Parathyroid adenoma (tissue), 2 donors: ENCODE results near the gene TTC28.

Experiments
- H2AFZ ChIP-seq: fragments of 300-600 bp; sonication (generic); one replicate; pipeline ENCODE4 v1.7.0; 2017; ENCODE audit warnings: antibody characterized with exemption, mild to moderate bottlenecking
- H3K27ac ChIP-seq: fragments of 300-600 bp; sonication (generic); one replicate; pipeline ENCODE4 v1.7.0; 2017
- H3K27me3 ChIP-seq: fragments of 300-600 bp; sonication (generic); one replicate; pipeline ENCODE4 v1.7.0; 2017; ENCODE audit warnings: low read length; ENCODE audit not compliant: control insufficient read depth, insufficient read depth
- H3K36me3 ChIP-seq: fragments of 300-600 bp; sonication (generic); one replicate; pipeline ENCODE4 v1.7.0; 2017; ENCODE audit warnings: low read length; ENCODE audit not compliant: control insufficient read depth, insufficient read depth
- H3K4me1 ChIP-seq: fragments of 300-600 bp; sonication (generic); one replicate; pipeline ENCODE4 v1.7.0; 2017; ENCODE audit warnings: control low read depth
- H3K4me2 ChIP-seq: fragments of 300-600 bp; sonication (generic); one replicate; pipeline ENCODE4 v1.7.0; 2017; ENCODE audit warnings: low read length
- H3K4me3 ChIP-seq: fragments of 300-600 bp; sonication (generic); one replicate; pipeline ENCODE4 v1.7.0; 2017; ENCODE audit warnings: low read depth, low read length
- H3K79me2 ChIP-seq: fragments of 300-600 bp; sonication (generic); one replicate; pipeline ENCODE4 v1.7.0; 2017; ENCODE audit warnings: control low read depth
- H3K9ac ChIP-seq: fragments of 300-600 bp; sonication (generic); one replicate; pipeline ENCODE4 v1.7.0; 2017; ENCODE audit warnings: mild to moderate bottlenecking
- H3K9me3 ChIP-seq: fragments of 300-600 bp; sonication (generic); one replicate; pipeline ENCODE4 v1.7.0; 2017; ENCODE audit warnings: low read length; ENCODE audit not compliant: control insufficient read depth
- CTCF ChIP-seq: fragments of 300-600 bp; sonication (generic); IDR thresholded peaks from one replicate; pipeline ENCODE4 v1.7.0; 2017; ENCODE audit warnings: antibody characterized with exemption, mild to moderate bottlenecking
- donor health status: primary hyperparathyroidism.

Gene TTC28

DNA sequence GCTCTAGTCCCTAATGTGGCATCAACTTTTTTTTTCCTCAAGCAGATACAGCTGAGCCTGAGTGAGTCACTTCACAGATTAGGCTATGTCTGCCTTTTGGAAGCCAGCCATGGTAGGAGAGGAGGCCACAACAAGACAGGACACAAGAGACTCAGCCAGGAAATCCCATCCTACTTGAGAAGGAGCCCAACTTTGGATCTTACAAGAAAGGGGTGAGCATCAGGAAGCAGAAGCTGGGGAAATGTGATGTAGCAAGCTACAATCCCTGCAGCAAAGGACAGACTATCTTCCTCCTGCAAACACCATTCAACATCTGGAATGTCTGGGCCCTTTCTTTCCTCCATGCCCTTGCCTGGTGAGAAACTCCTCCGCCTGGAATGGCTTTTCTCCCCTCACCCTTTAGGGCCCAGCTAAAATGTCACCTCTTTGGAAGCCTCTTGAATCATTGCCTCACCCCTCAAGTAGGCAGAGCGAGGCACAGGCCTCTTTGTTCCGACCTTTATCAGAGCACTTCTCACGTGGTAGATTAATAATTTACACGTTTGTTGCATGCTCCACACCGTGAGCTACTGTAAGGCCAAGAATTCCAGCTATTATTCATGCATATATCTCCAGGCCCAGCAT is 604.2 kb downstream of the TTC28 start:
- no peak overlapping the region for H2AFZ ChIP-seq
- H3K9ac ChIP-seq, result no peak overlapping the region
- H3K9me3 ChIP-seq, result no peaks in the 10 kb centered on the region
- TF ChIP-seq CTCF, result no peak
- H3K36me3 ChIP-seq, result no peaks in the 10 kb centered on the region
- H3K27ac ChIP-seq, result no peak overlapping the region
- H3K4me3 ChIP-seq, result no peak overlapping the region
- no peak overlapping the region for H3K4me2 ChIP-seq
- H3K4me1 ChIP-seq, result no peaks in the 10 kb centered on the region
- H3K79me2 ChIP-seq, result no peaks in the 10 kb centered on the region
- no peaks in the 10 kb centered on the region for H3K27me3 ChIP-seq

- no peak overlapping the region for H3K9ac ChIP-seq
- TF ChIP-seq CTCF, result no peak
These were observed 605.1 kb downstream of the TTC28 start for GRCh38 chr22:28074526-28074925.

GRCh38 chr22:28072066-28072465 is 607.6 kb downstream of the TTC28 start:
- Histone ChIP-seq H3K9me3 (no peaks in the 10 kb centered on the region), H2AFZ (no peak overlapping the region), H3K79me2 (no peaks in the 10 kb centered on the region), H3K27me3 (no peaks in the 10 kb centered on the region), H3K36me3 (no peaks in the 10 kb centered on the region), H3K9ac (no peak overlapping the region), H3K4me2 (no peak overlapping the region), H3K4me1 (no peaks in the 10 kb centered on the region), H3K4me3 (no peak overlapping the region), H3K27ac (no peak overlapping the region)
- no peak for TF ChIP-seq CTCF

More at GRCh38 chr22:28074526-28074925, 605.1 kb downstream of the TTC28 start:
- no peak overlapping the region for H2AFZ ChIP-seq
- H3K4me1 ChIP-seq, result no peaks in the 10 kb centered on the region
- H3K9me3 ChIP-seq, result no peaks in the 10 kb centered on the region
- H3K27me3 ChIP-seq, result no peaks in the 10 kb centered on the region
- H3K4me2 ChIP-seq, result no peak overlapping the region
- H3K36me3 ChIP-seq, result no peaks in the 10 kb centered on the region
- no peak overlapping the region for H3K27ac ChIP-seq
- H3K79me2 ChIP-seq, result no peaks in the 10 kb centered on the region
- no peak overlapping the region for H3K4me3 ChIP-seq

DNA sequence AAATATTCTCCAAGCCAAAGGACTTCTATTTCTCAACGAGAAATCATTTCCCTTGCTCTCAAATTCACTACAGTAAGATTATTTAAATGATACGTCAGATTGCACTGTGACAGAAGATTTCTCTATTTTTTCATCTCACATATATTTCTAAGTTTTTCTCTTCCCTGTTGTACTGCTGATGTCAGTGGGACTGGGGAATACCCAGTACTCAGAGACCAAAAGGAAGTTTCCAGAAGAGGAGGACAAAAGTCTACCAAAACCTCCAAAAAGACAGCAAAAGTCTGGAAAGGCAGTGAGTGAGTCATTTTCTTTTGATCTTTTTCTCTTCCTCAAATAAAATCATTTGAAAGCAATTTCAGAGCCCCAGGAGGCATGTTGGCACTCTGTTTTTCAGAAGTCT is 610.8 kb downstream of the TTC28 start:
- no peaks in the 10 kb centered on the region for H3K79me2 ChIP-seq
- no peaks in the 10 kb centered on the region for H3K4me1 ChIP-seq
- no peaks in the 10 kb centered on the region for H3K36me3 ChIP-seq
- H2AFZ ChIP-seq, result no peak overlapping the region
- H3K4me2 ChIP-seq, result no peak overlapping the region
- H3K4me3 ChIP-seq, result no peak overlapping the region
- no peak overlapping the region for H3K27ac ChIP-seq
- no peaks in the 10 kb centered on the region for H3K27me3 ChIP-seq
- no peaks in the 10 kb centered on the region for H3K9me3 ChIP-seq
- no peak overlapping the region for H3K9ac ChIP-seq
- no peak for TF ChIP-seq CTCF

GRCh38 chr22:28064920-28065319 is 614.7 kb downstream of the TTC28 start:
- no peaks in the 10 kb centered on the region for H3K27me3 ChIP-seq
- H2AFZ ChIP-seq, result no peak overlapping the region
- no peak overlapping the region for H3K9ac ChIP-seq
- no peak overlapping the region for H3K27ac ChIP-seq
- H3K79me2 ChIP-seq, result no peaks in the 10 kb centered on the region
- no peaks in the 10 kb centered on the region for H3K9me3 ChIP-seq
- no peak for TF ChIP-seq CTCF
- H3K4me1 ChIP-seq, result no peaks in the 10 kb centered on the region
- no peak overlapping the region for H3K4me3 ChIP-seq
- H3K4me2 ChIP-seq, result no peak overlapping the region
- no peaks in the 10 kb centered on the region for H3K36me3 ChIP-seq
